ENCODE results near the gene AOC3.

DNA sequence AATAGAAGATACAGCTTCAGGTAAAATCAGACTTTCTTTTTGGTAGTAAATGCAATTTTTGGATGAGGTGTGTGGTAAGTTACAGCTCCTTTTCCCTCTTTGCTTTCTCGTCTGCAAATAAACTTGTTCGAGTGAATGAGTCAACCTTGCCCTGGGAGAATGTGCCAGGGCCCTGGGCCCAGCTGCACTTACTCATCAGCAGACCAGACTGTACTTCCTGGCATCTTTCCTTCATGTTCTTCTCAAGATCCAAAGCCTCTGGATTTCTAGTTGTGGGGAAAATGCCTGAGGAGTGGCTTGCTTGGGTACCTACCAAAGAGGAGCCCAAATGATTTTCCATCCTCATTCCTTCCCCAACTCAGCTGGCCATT lies 44.2 kb downstream of the AOC3 start:
- TF ChIP-seq CTCF (IDR thresholded peaks at IDR 0.05) (no peak), POLR2AphosphoS5 (IDR thresholded peaks at IDR 0.05) (peak; percentile 35 to 81 (median 42)), EP300 (IDR thresholded peaks at IDR 0.05) (no peak), POLR2A (IDR thresholded peaks at IDR 0.05) (no peak)
